Measurements from ENCODE around the gene FAM53A. TPM values are rescaled to one million over a fixed set of nuclear protein-coding genes. Genes with fewer than 3 reads are reported as not detected.

FAM53A gene
- total and polyA plus RNA-seq, 4 donors, result 0.44 to 2.2 (median 0.97) TPM

- DNase-seq (ENCODE audit: low spot score), result no peak
- H3K4me1 ChIP-seq (ENCODE audit: control insufficient read depth in 4 of 4, insufficient read depth in 4 of 4, low read length in 3 of 4), result peaks cover 4 to 24% (median 5%) of the 10 kb centered on the region in 4 donors
These were observed 41.4 kb upstream of the FAM53A start for GRCh38 chr4:1725521-1725920.

GRCh38 chr4:1723131-1723801 is 39.2 kb upstream of the FAM53A start:
- Histone ChIP-seq H3K27ac (ENCODE audit: low read depth in 1 of 2, low read length in 2 of 2) (peak overlapping the region; percentile 40 to 55), H3K36me3 (ENCODE audit: control insufficient read depth in 4 of 4, insufficient read depth in 3 of 4, low read depth in 1 of 4, low read length in 3 of 4) (no peaks in the 10 kb centered on the region), H3K9me3 (ENCODE audit: control insufficient read depth in 4 of 4, low read length in 3 of 4) (no peaks in the 10 kb centered on the region), H3K27me3 (ENCODE audit: control insufficient read depth in 4 of 4, insufficient read depth in 4 of 4, low read length in 3 of 4) (no peaks in the 10 kb centered on the region), H3K4me3 (ENCODE audit: low read depth in 1 of 3, low read length in 3 of 3) (no peak overlapping the region), H3K4me1 (ENCODE audit: control insufficient read depth in 4 of 4, insufficient read depth in 4 of 4, low read length in 3 of 4) (peaks cover 12 to 42% (median 24%) of the 10 kb centered on the region in 4 donors), H3K9ac (ENCODE audit: low read depth in 1 of 2, low read length in 2 of 2) (no peak overlapping the region)
- TF ChIP-seq HNF4G (IDR thresholded peaks at IDR 0.05) (no peak), TAF1 (conservative IDR thresholded peaks at IDR 0.05) (no peak), NR2F2 (IDR thresholded peaks at IDR 0.05) (no peak), GABPA (IDR thresholded peaks at IDR 0.05 in 1 of 2, conservative IDR thresholded peaks at IDR 0.05 in 1 of 2) (no peak), RXRA (IDR thresholded peaks at IDR 0.05) (no peak), JUND (IDR thresholded peaks at IDR 0.05) (no peak)
- DNase-seq (ENCODE audit: low spot score), result no peak
- WGBS, result 76% methylated on average over 12 of the region's 12 CpGs

More at GRCh38 chr4:1725521-1725920, 41.4 kb upstream of the FAM53A start:
- WGBS, result 91% methylated on average over 10 of the region's 10 CpGs
- Histone ChIP-seq H3K9me3 (ENCODE audit: control insufficient read depth in 4 of 4, low read length in 3 of 4) (no peaks in the 10 kb centered on the region), H3K27ac (ENCODE audit: low read depth in 1 of 2, low read length in 2 of 2) (no peak overlapping the region), H3K27me3 (ENCODE audit: control insufficient read depth in 4 of 4, insufficient read depth in 4 of 4, low read length in 3 of 4) (no peaks in the 10 kb centered on the region), H3K36me3 (ENCODE audit: control insufficient read depth in 4 of 4, insufficient read depth in 3 of 4, low read depth in 1 of 4, low read length in 3 of 4) (no peaks in the 10 kb centered on the region), H3K9ac (ENCODE audit: low read depth in 1 of 2, low read length in 2 of 2) (no peak overlapping the region), H3K4me3 (ENCODE audit: low read depth in 1 of 3, low read length in 3 of 3) (no peak overlapping the region)
- TF ChIP-seq YY1 (IDR thresholded peaks at IDR 0.05) (no peak), FOXA2 (IDR thresholded peaks at IDR 0.05) (no peak), SP1 (IDR thresholded peaks at IDR 0.05) (no peak), REST (IDR thresholded peaks at IDR 0.05) (no peak), RAD21 (IDR thresholded peaks at IDR 0.05) (no peak), TAF1 (conservative IDR thresholded peaks at IDR 0.05) (no peak), GABPA (IDR thresholded peaks at IDR 0.05 in 1 of 2, conservative IDR thresholded peaks at IDR 0.05 in 1 of 2) (no peak), EGR1 (IDR thresholded peaks at IDR 0.05; ENCODE audit: low read depth in 2 of 2) (no peak)
- TF ChIP-seq, protein P1, sequence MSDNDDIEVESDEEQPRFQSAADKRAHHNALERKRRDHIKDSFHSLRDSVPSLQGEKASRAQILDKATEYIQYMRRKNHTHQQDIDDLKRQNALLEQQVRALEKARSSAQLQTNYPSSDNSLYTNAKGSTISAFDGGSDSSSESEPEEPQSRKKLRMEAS (IDR thresholded peaks at IDR 0.05), result no peak
- TF ChIP-seq, protein P2, sequence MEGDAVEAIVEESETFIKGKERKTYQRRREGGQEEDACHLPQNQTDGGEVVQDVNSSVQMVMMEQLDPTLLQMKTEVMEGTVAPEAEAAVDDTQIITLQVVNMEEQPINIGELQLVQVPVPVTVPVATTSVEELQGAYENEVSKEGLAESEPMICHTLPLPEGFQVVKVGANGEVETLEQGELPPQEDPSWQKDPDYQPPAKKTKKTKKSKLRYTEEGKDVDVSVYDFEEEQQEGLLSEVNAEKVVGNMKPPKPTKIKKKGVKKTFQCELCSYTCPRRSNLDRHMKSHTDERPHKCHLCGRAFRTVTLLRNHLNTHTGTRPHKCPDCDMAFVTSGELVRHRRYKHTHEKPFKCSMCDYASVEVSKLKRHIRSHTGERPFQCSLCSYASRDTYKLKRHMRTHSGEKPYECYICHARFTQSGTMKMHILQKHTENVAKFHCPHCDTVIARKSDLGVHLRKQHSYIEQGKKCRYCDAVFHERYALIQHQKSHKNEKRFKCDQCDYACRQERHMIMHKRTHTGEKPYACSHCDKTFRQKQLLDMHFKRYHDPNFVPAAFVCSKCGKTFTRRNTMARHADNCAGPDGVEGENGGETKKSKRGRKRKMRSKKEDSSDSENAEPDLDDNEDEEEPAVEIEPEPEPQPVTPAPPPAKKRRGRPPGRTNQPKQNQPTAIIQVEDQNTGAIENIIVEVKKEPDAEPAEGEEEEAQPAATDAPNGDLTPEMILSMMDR (IDR thresholded peaks at IDR 0.05; ENCODE audit: low read depth, low read length, missing input control), result no peak
